MM.1S (cell line): Measurements from ENCODE around the gene CCL28.

ENCODE experiments used
- CTCF ChIP-seq: fragments of 300-600 bp; sonication (generic); IDR thresholded peaks from 2 replicates; pipeline ENCODE4 v1.5.1; 2016; ENCODE audit warnings: antibody characterized with exemption, low read length, mixed read lengths
- EZH2 ChIP-seq: fragments of 300-600 bp; sonication (generic); optimal IDR thresholded peaks from 2 replicates; pipeline ENCODE3; 2017; ENCODE audit warnings: low read depth, mild to moderate bottlenecking, antibody characterized with exemption, low read length, mixed read lengths
- EZH2phosphoT487 ChIP-seq: fragments of 300-600 bp; sonication (generic); IDR thresholded peaks from 2 replicates; pipeline ENCODE4 v1.6.1; 2018; ENCODE audit warnings: antibody characterized with exemption, low read length

DNA sequence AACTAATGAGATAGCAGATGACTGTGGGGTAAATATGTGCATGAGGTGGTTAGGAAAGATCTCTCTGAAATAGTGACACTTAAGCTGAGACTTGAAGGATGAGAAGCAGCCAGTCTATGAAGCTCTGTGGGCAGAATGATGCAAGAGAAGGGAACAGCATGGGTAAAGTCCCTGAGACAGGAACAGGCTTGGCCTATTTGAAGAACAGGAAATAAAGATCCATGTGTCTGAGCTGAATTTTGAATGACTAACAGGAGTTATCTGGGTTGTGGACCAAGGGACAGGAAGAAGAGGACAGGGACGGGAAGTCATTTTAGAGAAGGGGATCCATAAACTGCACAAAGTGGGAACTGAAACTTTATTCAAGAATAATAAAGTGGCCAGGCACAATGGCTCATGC, 73.3 kb downstream of the CCL28 start:
- TF ChIP-seq CTCF (no peak), EZH2 (no peak), EZH2phosphoT487 (no peak)
